ENCODE data around the gene LIN7B.

DNA sequence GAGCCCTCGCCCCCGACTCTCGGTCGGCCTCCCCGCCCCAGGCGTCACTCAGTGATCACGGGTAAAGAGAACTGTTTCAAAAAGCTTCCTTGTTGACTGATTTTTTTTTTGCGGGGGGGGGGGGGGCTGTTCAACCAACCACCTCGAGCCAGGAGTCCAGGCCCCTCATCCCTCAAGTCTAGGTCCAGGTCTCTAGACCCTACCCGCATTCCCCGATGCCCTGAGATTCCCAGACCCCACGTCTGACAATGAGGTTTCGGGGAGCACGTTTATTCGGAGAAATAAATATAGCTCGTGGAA lies 36.7 kb downstream of the LIN7B start:
- TF ChIP-seq FOXM1 (IDR thresholded peaks at IDR 0.05; ENCODE audit: borderline replicate concordance, low read depth) (no peak), YY1 (IDR thresholded peaks at IDR 0.05; ENCODE audit: low read depth) (no peak), RAD21 (IDR thresholded peaks at IDR 0.05; ENCODE audit: low read depth) (no peak), CEBPB (IDR thresholded peaks at IDR 0.05) (no peak), EP300 (IDR thresholded peaks at IDR 0.05; ENCODE audit: borderline replicate concordance) (no peak), EGR1 (IDR thresholded peaks at IDR 0.05) (no peak), REST (IDR thresholded peaks at IDR 0.05; ENCODE audit: low read depth) (no peak), CREB1 (IDR thresholded peaks at IDR 0.05; ENCODE audit: low read depth) (no peak), NFIC (IDR thresholded peaks at IDR 0.05) (no peak)
